ENCODE measurements around the gene NAAA. TPM values are rescaled to one million over a fixed set of nuclear protein-coding genes. Genes with fewer than 3 reads are reported as not detected.

NAAA gene
- total and polyA plus RNA-seq, 2 of the 4 experiments (the other 2 are of a cell fraction): 17.6 to 26.4 TPM

DNA sequence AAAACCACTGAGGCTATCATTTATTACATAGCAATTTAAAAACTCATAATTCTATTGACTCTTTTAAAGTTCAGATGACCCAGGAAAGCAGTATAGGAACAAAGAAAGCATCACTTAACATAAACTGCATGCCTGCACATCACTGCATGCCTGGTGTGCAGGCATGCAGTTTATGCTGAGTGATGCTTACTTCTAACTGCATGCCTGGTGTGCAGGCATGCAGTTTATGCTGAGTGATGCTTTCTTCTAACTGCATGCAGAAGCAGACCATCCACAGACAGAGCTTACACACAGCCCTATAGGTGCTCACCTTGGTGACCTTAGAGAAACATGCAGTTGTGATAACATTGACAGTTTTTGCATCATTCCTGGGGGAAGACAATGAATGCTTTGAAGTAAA, 33.0 kb upstream of the NAAA start:
- Histone ChIP-seq H2BK15ac (ENCODE audit: low read depth, low read length) (no peak overlapping the region), H4K8ac (ENCODE audit: low read depth in 2 of 2, low read length in 2 of 2) (no peak overlapping the region), H2BK5ac (ENCODE audit: low read depth, low read length, poor library complexity, severe bottlenecking) (no peak overlapping the region), H3K9ac (ENCODE audit: low read depth, low read length) (no peak overlapping the region), H3K9me3 (ENCODE audit: control insufficient read depth, insufficient read depth, low read length) (no peaks in the 10 kb centered on the region), H2AFZ (replicated peaks; ENCODE audit: low read length, poor library complexity) (no peak overlapping the region), H4K91ac (ENCODE audit: insufficient read depth, low read depth, low read length) (no peak overlapping the region), H3K56ac (ENCODE audit: extremely low read depth, insufficient read depth, low read length) (no peak overlapping the region), H3K79me1 (ENCODE audit: low read depth in 1 of 2, low read length in 2 of 2) (peaks cover 0 to 9% of the 10 kb centered on the region in 2 experiments; a peak in 1 of 4 replicates), H3K18ac (ENCODE audit: low read depth, low read length) (no peak overlapping the region), H3K4me2 (ENCODE audit: low read depth, low read length) (no peak overlapping the region), H3K9me1 (ENCODE audit: insufficient read depth, low read length) (no peaks in the 10 kb centered on the region), H2BK120ac (ENCODE audit: low read depth, low read length) (no peak overlapping the region), H2BK20ac (ENCODE audit: low read depth, low read length) (no peak overlapping the region), H2AK5ac (ENCODE audit: low read depth, low read length) (no peak overlapping the region), H4K20me1 (ENCODE audit: insufficient read depth, low read length) (no peaks in the 10 kb centered on the region; the same call in 1 of the 2 replicates), H3K4ac (ENCODE audit: low read depth, low read length) (no peak overlapping the region), H4K5ac (ENCODE audit: low read depth, low read length) (no peak overlapping the region), H3K27me3 (ENCODE audit: control insufficient read depth, insufficient read depth, low read length) (no peaks in the 10 kb centered on the region), H3K14ac (replicated peaks; ENCODE audit: low read depth, low read length) (no peak overlapping the region), H2AK9ac (replicated peaks; ENCODE audit: low read depth, low read length, poor library complexity) (no peak overlapping the region), H3K4me1 (ENCODE audit: control insufficient read depth, insufficient read depth, low read length) (no peaks in the 10 kb centered on the region), H3K27ac (ENCODE audit: insufficient read depth, low read length) (no peak overlapping the region), H3K4me3 (ENCODE audit: insufficient read depth, low read depth, low read length) (no peak overlapping the region), H3K36me3 (ENCODE audit: control insufficient read depth, insufficient read depth, low read length) (peaks cover 48% of the 10 kb centered on the region), H3K23ac (ENCODE audit: low read depth, low read length) (no peak overlapping the region)
- POLR2A ChIA-PET (ENCODE audit: unreplicated experiment): no interaction called here
- CTCF ChIA-PET: no interaction called here
- no TSS peak for BruUV-seq (replicated peaks)
- DNase-seq: no peak
- ATAC-seq (ENCODE audit: low read depth): no peak
- intact Hi-C loops (cut with micrococcal nuclease) (loop anchor here (10.0 kb wide), 1 partner anchor 319 kb away; no protein-coding TSS in a partner anchor), in situ Hi-C loops (cut with MboI; ENCODE audit: low sequenced_read_pairs) (loop anchor here (25.0 kb wide), 1 partner anchor 186 kb away; no protein-coding TSS in a partner anchor), dilution Hi-C loops (cut with HindIII; ENCODE audit: low sequenced_read_pairs, unreplicated experiment) (no loop called here)
- no peak for TF ChIP-seq RAD21 (IDR thresholded peaks at IDR 0.05; ENCODE audit: low read length)
- TF ChIP-seq CEBPB (IDR thresholded peaks at IDR 0.05; ENCODE audit: low read depth, low read length): no peak

Measured in IMR-90 (cell line).